ENCODE measurements around the gene RAB38.

Gene RAB38

GRCh38 chr11:88174709-88175568, at the start of gene RAB38:
RAB38 (minus strand) TSS chr11:88175443; CDS start chr11:88175384, 59 bp downstream.
- DNase-seq: peak; percentile 33

DNA sequence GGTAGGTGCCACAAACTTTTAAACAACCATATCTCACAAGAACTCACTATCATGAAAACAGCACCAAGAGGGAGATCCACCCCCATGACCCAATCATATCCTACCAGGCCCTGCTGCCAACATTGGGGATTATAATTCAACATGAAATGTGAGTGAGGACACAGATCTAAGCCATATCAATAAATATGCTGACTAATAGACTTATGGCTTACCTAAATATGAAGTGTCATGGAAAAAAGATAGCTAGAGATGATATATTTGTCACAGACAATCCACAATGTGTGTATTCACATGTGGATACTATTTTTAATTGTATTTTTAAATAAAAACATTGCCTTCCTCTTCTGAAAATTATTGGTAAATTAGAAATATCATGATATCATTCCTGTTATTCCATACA, 38.2 kb upstream of the RAB38 start:
- DNase-seq: no peak

DNA sequence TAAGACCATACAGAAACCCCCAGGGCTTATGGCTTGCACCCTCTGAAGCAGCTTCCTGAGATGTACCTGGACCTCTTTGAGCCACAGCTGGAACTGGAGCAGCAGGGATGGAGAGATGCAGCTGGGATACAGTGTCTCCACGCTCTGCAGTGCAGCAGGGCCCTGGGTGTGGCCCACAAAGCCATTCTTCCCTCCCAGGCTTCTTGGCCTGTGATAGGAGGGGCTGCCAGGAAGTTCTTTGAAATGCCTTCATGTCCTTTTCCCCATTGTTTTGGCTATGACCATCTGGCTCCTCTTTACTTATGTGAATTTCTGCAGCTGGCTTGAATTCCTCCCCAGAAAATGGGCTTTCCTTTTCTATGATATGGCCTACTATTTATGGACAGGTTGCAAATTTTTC, 37.1 kb upstream of the RAB38 start:
- no peak for DNase-seq

- no peak for DNase-seq
Measured at GRCh38 chr11:88208745-88209144, 33.5 kb upstream of the RAB38 start.

GRCh38 chr11:88206751-88207150, 31.5 kb upstream of the RAB38 start:
- no peak for DNase-seq

DNA sequence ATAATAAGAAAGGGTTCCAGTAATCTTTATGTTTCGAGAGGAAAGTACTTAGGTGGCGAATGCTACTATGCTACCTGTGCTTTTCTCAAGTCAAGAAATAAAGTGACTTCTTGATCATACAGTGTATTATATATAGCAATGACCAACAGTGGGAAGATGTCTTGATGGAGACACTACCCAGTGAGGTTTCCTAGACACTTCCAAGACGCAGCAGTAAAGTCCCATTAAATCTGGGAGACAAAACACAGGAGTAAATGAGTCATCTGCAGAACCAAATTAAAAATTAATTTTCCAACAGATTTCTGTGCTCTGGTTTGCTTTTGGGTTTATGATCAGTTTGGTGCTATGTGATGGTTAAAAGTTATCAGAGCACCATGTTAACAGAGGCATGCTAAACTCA, 29.1 kb upstream of the RAB38 start:
- no peak for DNase-seq

- no peak for DNase-seq
Measured at GRCh38 chr11:88203604-88204003, 28.4 kb upstream of the RAB38 start.

DNA sequence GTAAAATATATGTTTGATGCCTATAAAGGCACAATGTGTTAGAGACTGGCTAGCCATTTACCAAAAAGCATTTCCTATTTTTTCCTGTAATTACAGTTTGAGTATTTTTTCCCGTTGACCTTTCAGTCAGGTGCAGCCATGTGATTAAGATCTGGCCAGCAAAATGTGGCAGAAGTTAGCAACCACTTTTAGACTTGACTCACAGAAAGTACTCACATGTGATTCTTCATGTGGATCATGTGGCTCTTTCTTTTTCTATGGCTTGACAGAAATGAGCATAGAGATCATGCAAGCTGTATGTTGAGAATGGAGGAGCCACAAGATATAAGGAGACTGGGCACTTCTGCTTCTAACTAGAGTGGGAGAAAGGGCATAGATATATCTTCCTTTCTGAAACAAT, 27.3 kb upstream of the RAB38 start:
- DNase-seq: no peak

- DNase-seq: no peak
Measured at GRCh38 chr11:88196393-88196792, 21.1 kb upstream of the RAB38 start.

DNA sequence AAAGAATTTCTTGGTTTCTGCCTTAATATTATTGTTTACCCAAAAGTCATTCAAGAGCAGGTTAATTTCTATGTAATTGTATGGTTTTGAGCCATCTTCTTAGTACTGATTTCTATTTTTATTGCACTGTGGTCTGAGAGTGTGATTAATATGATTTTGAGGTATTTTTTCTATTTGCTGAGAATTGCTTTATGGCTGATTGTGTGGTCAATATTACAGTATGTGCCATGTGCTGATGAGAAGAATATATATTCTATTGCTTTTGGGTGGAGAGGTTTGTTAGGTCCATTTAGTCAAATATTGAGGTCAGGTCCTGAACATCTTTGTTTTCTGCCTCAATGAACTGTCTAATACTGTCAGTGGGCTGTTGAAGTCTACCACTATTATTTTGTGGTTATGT, 20.7 kb upstream of the RAB38 start:
- no peak for DNase-seq

- no peak for DNase-seq
Measured at GRCh38 chr11:88194990-88195389, 19.7 kb upstream of the RAB38 start.

GRCh38 chr11:88193278-88193677, 18.0 kb upstream of the RAB38 start:
- DNase-seq: no peak

DNA sequence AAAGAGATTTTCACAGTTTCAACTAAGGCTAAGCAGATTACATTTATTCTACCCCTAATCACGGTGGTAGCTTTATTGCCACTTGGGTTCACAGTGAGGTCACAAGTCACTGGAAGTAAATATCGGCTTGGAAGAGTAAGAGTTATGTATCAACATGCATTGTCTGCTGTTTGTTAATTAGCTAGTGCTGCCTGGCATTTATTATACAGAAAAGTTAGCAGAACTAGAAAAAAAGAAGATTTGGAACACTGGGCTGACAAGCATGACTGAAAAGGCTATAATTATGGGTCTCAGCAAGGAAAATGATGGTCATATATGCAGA, 13.7 kb upstream of the RAB38 start:
- no peak for DNase-seq

DNA sequence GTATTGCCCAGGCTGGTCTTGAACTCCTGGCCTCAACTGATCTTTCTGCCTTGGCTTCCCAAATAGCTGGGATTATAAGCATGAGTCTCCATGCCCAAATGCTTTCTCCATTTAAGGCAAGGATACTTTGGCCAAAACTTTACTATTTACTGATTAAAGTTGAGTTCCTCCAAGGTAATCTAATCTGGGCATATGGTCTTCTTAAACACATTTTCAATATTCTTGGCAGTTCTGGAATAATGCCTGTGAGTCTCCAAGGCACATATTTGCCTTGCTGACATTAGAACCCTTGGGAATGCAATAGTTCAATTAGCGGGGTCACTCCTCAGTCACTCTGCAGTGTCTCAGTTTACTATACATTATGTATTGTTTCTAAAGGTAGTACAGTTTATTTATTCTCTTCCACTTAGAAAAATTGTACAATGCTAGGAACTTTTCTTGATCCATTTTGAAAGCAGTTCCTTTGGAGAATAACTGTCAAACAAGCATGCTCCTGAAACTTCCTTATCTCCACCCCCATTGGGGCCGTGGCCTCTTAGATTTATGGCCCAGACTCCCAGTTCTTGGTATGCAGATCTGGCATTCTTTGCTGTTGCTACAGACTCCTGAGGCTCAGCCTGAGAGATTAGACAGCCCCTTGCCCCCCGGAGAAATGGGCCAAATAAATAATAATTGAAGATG, 13.1 kb upstream of the RAB38 start:
- DNase-seq: no peak

DNA sequence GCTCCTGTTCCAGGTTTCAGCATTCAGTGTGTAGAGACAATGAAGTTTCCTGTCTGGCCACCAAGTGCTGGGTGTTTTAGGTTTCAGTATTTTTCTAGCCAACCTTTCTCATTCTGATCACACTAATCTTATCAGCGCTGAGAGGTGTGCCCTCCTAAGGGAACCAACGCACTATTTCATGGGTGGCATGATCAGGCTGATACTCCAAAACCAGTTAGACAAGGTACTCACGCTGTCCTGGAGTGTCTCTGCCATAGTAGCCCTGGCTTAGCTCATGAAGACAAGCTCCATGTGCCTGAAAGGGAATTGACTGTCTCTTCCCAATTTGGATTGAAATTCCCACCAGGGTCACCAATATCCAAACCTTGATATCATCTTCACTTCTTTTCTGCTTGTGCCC, 8.0 kb upstream of the RAB38 start:
- no peak for DNase-seq

DNA sequence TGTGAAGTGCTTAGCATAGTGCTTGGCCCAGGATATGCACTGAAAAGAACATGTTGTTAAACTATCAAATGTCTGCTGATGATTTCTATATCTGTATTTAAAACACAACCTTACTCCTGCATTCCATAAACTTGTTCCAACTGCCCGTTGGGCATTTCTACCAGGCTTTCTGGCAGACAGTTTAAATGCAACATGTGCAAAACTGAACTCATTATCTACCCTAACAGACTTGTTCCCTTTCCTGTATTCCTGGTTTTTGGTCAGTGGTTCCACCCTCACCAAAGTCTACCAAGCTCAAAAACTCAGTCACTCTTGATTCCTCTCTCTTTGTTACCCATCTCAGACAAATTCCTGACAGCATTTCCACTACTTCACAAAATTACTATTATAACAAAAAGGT, 6.5 kb upstream of the RAB38 start:
- DNase-seq: no peak

GRCh38 chr11:88179971-88180629, 4.9 kb upstream of the RAB38 start:
- no peak for DNase-seq

GRCh38 chr11:88179141-88179540, 3.9 kb upstream of the RAB38 start:
- DNase-seq: no peak

GRCh38 chr11:88178191-88178590, 2.9 kb upstream of the RAB38 start:
- no peak for DNase-seq

DNA sequence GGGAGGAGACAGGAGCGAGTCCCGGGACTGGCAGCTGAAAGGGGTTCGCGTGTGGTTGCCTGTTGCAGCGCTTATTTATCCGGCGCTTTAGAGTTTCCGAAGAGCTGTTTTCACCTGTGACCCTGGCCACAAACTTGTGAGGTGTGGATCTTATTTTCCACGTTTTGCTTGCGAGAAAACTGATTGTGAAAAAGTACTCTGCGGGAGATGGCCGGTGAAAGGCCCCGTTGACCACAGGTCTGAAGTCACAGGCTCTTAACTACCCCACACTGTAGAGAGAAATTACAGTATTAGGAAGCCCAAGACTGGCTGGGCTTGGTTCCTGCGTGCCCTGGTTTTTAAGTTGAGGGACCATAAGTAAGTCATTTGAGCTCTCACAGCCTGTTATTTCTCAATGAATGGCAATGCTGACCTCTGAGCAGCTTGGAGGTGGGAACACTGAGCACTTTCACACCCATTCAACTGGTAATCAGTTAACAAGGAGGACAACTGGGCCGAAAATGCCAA, 379 bp upstream of the RAB38 start:
- DNase-seq: no peak

DNA sequence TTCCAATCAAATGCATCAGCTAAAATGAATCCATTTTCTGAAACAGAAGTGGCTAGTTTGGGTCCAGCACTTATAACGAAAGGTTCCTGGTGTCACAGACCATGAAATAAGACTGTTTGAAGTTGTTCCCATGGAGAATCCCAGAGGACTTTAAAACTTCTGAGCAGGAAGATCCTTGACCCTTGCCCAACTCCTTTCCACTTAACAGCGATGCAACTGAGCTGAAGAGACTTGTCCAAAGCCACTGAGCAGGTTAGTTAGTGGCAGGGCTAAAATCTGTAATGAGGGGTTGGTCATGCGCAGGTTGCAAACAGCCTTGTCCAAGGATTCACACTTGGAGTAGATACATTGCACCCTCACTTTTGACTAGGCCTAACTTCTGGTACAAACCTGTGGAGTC, 1.3 kb downstream of the RAB38 start:
- no peak for DNase-seq

DNA sequence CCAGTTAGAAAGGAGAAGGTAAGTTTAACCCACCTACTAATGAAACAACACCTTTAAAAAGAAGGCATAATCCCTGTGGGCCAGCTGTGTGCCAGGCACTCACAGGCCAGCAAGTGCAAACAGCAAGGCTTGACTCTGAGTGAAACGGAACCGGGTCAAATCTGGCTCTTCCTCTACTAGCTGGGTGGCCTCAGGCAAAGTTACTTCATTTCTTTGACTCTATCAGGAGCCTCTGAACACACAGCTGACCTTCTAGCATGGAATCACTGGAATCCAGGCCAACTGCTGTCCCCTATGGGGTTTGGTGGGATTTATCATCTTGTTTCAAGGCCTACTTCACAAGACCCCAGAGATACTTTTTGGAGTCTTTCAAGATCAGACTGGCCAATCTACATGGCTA, 3.3 kb downstream of the RAB38 start:
- no peak for DNase-seq

DNA sequence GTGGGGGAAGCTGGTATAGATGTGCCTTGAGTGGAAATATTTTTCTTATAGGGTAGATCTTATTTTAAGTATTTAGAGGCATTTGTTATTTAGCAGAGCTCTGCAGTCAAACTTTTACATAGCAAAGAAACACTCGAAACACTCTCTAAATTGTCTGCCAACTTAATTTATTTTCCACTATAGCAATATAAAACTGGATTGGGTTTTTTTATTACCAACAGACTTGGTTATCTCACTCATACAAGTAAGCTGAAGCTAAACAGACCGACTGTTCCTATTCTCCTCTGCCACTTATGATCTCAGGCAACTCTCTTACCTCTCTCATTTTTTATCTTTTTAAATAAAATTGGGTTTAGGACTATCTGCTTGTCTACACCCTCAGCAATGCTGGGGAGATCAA, 4.6 kb downstream of the RAB38 start:
- DNase-seq: no peak

- DNase-seq: no peak
Measured at GRCh38 chr11:88169881-88170280, 5.4 kb downstream of the RAB38 start.

Measured in CD4-positive, alpha-beta T cell treated with Interleukin-17A for 1 hour (primary cell).